Stomach (tissue), 9 donors: ENCODE measurements around the gene BCCIP. TPM values are rescaled to one million over a fixed set of nuclear protein-coding genes. Genes with fewer than 3 reads are reported as not detected.
A peak's percentile ranks its signal among the peaks of the same experiment; 100 is the strongest.

ENCODE experiments used
- DNase-seq, 2 donors: peaks; one replicate each; pipeline versions ENCODE4 v3.0.0 to v3.0.0-alpha.2; 2013 to 2019
- H3K27ac ChIP-seq, 5 donors: fragments of 200-600 bp in 4 of 5; sonication (generic) in 4 of 5; one replicate each; pipeline ENCODE4 v1.5.1; 2013 to 2019; ENCODE audit warnings: mild to moderate bottlenecking in 1 of 5, moderate library complexity in 1 of 5
- H3K27me3 ChIP-seq, 3 donors: fragments of 200-600 bp; sonication (generic); one replicate each; pipeline ENCODE4 v1.5.1; 2017 to 2019; ENCODE audit warnings: mixed run types in 1 of 3
- H3K36me3 ChIP-seq, 4 donors: fragments of 200-600 bp; sonication (generic); 1 replicate in 3 of 4; 2 replicates in 1 of 4; pipeline ENCODE4 v1.5.1; 2016 to 2019
- H3K4me1 ChIP-seq, 4 donors: fragments of 200-600 bp; sonication (generic); one replicate each; pipeline ENCODE4 v1.5.1; 2016 to 2019
- H3K4me3 ChIP-seq, 4 donors: fragments of 200-600 bp; sonication (generic) in 3 of 4; one replicate each; pipeline ENCODE4 v1.5.1; 2016 to 2019; ENCODE audit warnings: mild to moderate bottlenecking in 1 of 4
- H3K9me3 ChIP-seq, 4 donors: fragments of 200-600 bp; sonication (generic); one replicate each; pipeline ENCODE4 v1.5.1; 2016 to 2019
- CTCF ChIP-seq, 7 experiments: fragments of 450-650 bp in 4 of 7; fragments of 200-600 bp in 3 of 7; sonication (generic) in 3 of 7; IDR thresholded peaks; one replicate each; pipeline ENCODE4 v1.5.1; 2016 to 2019; ENCODE audit warnings: antibody characterized with exemption in 7 of 7, control low read depth in 2 of 7, mild to moderate bottlenecking in 1 of 7
- EP300 ChIP-seq: sonication (generic); formaldehyde crosslinking; IDR thresholded peaks from one replicate; pipeline ENCODE4 v1.6.1; 2017; ENCODE audit warnings: antibody characterized with exemption
- POLR2A ChIP-seq, 4 donors: fragments of 450-650 bp; IDR thresholded peaks; one replicate each; pipeline ENCODE4 v1.6.1; 2016; ENCODE audit warnings: antibody characterized with exemption in 4 of 4, control low read depth in 2 of 4, mild to moderate bottlenecking in 1 of 4, moderate library complexity in 1 of 4
- POLR2AphosphoS5 ChIP-seq, 3 donors: sonication (generic); formaldehyde crosslinking; IDR thresholded peaks; one replicate each; pipeline ENCODE4 v1.6.1; 2016; ENCODE audit warnings: antibody characterized with exemption in 3 of 3
- WGBS, 5 donors: extraction: QIAGEN DNeasy Blood & Tissue Kit in 3 of 5; methylation state at CpG; one replicate each; pipeline versions ENCODE4 v1.1.5 to v1.1.7; 2013 to 2018; 5-methylcytosine and 5-hydroxymethylcytosine counted together
- intact Hi-C: fragments of 100-400 bp; cut with DNase I; formaldehyde crosslinking; loops from one replicate; pipeline ENCODE4 v1.15.1; 2023; ENCODE audit warnings: low total_unique reads
- polyA plus RNA-seq, 3 donors: library from polyadenylated mRNA; stranded (reverse); fragments of 200-250 nt; gene quantifications; one replicate each; pipeline ENCODE4 v1.2.3, GENCODE V29; 2013
- total RNA-seq, 5 donors: library from RNA; depleted of rRNA; stranded (reverse); fragments of >200 nt; gene quantifications; one replicate each; pipeline versions ENCODE4 v1.1.0 to v1.2.3, GENCODE V29; 2014 to 2016
- donor health status: healthy with polysubstance abuse.
- donor health status: Bipolar disorder and iron deficiency.
- donor health status: healthy.

Gene BCCIP
- total and polyA plus RNA-seq, 8 donors, result 4.1 to 75.2 (median 50.9) TPM

GRCh38 chr10:125868372-125868975 is 45.1 kb downstream of the BCCIP start:
- H3K4me1 ChIP-seq, result peaks cover 0 to 23% (median 13%) of the 10 kb centered on the region in 4 donors
- H3K27ac ChIP-seq, result no peak overlapping the region
- no peaks in the 10 kb centered on the region for H3K27me3 ChIP-seq
- TF ChIP-seq EP300, result no peak
- TF ChIP-seq CTCF (IDR thresholded peaks at IDR 0.05), result peak in 5 of 7 experiments; percentile 79 to 96 (median 91)
- peak in 1 of 3 donors; percentile 51 for TF ChIP-seq POLR2AphosphoS5 (IDR thresholded peaks at IDR 0.05)
- 39 to 55% (median 44%) methylated on average over 7 of the region's 7 CpGs for whole genome bisulfite sequencing, 5 donors
- H3K4me3 ChIP-seq, result no peak overlapping the region
- no peaks in the 10 kb centered on the region for H3K9me3 ChIP-seq
- intact Hi-C loops, result no loop called here
- peaks cover 16 to 33% (median 28%) of the 10 kb centered on the region in 4 donors for H3K36me3 ChIP-seq
- DNase-seq, result peak in 1 of 2 donors; percentile 79

- 29 to 64% (median 53%) methylated on average over 4 of the region's 4 CpGs for WGBS, 5 donors
- Histone ChIP-seq H3K27ac (no peak overlapping the region), H3K4me1 (peaks cover 0 to 23% (median 13%) of the 10 kb centered on the region in 4 donors), H3K36me3 (peaks cover 7 to 26% (median 23%) of the 10 kb centered on the region in 4 donors), H3K27me3 (no peaks in the 10 kb centered on the region), H3K4me3 (no peak overlapping the region), H3K9me3 (peaks cover 0 to 10% (median 4%) of the 10 kb centered on the region in 4 donors)
- DNase-seq, result no peak
- intact Hi-C loops, result no loop called here
- no peak for TF ChIP-seq EP300
- no peak for TF ChIP-seq CTCF (IDR thresholded peaks at IDR 0.05)
- no peak for TF ChIP-seq POLR2AphosphoS5 (IDR thresholded peaks at IDR 0.05)
- TF ChIP-seq POLR2A (IDR thresholded peaks at IDR 0.05), result no peak
Measured at GRCh38 chr10:125871338-125871737, 48.0 kb downstream of the BCCIP start.

GRCh38 chr10:125878957-125879835 is 55.9 kb downstream of the BCCIP start:
- Histone ChIP-seq H3K36me3 (peaks cover 0 to 33% (median 27%) of the 10 kb centered on the region in 4 donors), H3K27me3 (no peaks in the 10 kb centered on the region), H3K27ac (peak overlapping the region in 3 of 5 donors; percentile 21 to 67 (median 45)), H3K4me1 (peaks cover 12 to 30% (median 22%) of the 10 kb centered on the region in 4 donors), H3K9me3 (peaks cover 0 to 14% (median 8%) of the 10 kb centered on the region in 4 donors), H3K4me3 (no peak overlapping the region)
- intact Hi-C loops, result no loop called here
- TF ChIP-seq POLR2AphosphoS5 (IDR thresholded peaks at IDR 0.05), result peak in 1 of 3 donors; percentile 32
- no peak for TF ChIP-seq EP300
- DNase-seq, result peak in 1 of 2 donors; percentile 67
- 66 to 75% (median 72%) methylated on average over 10 to 11 of the region's 11 CpGs for WGBS, 5 donors

- Histone ChIP-seq H3K9me3 (peaks cover 0 to 12% (median 7%) of the 10 kb centered on the region in 4 donors), H3K4me3 (no peak overlapping the region), H3K27ac (peak overlapping the region in 2 of 5 donors; percentile 3 to 32), H3K4me1 (peaks cover 12 to 34% (median 22%) of the 10 kb centered on the region in 4 donors), H3K36me3 (peaks cover 0 to 34% (median 24%) of the 10 kb centered on the region in 4 donors), H3K27me3 (no peaks in the 10 kb centered on the region)
- WGBS, 5 donors, result 36 to 51% (median 38%) methylated on average over 6 of the region's 6 CpGs
- TF ChIP-seq CTCF (IDR thresholded peaks at IDR 0.05) (no peak), POLR2A (IDR thresholded peaks at IDR 0.05) (no peak), POLR2AphosphoS5 (IDR thresholded peaks at IDR 0.05) (no peak), EP300 (no peak)
- intact Hi-C loops, result no loop called here
- DNase-seq, result peak in 1 of 2 donors; percentile 26
Measured at GRCh38 chr10:125880719-125881118, 57.4 kb downstream of the BCCIP start.
